ENCODE measurements around the gene OCSTAMP. TPM values are rescaled to one million over a fixed set of nuclear protein-coding genes. Genes with fewer than 3 reads are reported as not detected.

The OCSTAMP gene
- total and polyA plus RNA-seq, 10 of the 15 experiments (the other 5 are each of a cell fraction or from before 2014, with no cell fraction given), result 0.09 to 0.46 (median 0.22) TPM; not detected in 2

DNA sequence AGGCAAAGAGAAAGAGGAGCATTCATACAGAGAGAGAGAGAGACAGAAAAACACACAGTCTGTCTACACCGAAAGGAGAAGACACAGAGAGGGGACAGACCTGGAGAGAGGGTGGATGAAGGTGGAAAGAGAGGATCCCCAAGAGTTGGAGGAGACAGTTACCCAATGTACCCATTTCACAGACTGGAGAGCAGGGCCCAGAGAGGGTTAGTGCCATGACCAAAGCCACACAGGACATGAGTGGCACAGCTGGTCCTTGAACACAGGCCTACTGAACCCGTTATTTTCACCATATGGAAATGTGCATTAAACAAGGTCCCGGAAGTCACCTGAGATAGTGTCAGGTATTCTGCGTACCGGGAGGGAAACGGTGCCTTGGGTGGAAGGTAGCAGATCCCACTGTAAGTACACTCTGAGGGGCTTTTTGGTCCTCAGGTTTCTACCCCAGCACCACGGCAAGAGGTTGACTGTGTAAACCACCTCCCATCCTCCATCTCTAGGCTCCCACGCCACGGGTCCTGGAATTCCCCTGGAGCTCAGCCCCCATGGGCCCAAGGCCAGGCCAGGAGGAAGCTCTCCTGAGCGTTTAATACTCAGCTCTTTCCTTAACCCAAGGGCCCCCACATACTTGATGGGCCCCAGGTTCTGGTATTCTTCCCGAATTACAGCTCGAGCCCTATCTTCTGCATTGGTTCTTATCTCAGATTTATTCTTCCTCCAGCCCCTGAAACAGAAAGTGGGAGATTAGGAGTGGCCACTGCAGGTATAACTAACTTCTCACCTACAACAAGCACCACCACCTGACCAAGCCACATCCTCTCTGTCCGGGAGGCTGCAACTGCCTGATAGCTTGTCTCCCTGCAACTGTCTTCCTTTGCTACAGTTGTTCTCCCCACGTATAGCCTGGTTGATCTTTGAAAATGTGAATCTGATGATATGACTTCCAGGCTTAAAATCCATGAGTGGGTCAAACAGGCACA lies 38.4 kb upstream of the OCSTAMP start (continued):
- TF ChIP-seq, protein P1, sequence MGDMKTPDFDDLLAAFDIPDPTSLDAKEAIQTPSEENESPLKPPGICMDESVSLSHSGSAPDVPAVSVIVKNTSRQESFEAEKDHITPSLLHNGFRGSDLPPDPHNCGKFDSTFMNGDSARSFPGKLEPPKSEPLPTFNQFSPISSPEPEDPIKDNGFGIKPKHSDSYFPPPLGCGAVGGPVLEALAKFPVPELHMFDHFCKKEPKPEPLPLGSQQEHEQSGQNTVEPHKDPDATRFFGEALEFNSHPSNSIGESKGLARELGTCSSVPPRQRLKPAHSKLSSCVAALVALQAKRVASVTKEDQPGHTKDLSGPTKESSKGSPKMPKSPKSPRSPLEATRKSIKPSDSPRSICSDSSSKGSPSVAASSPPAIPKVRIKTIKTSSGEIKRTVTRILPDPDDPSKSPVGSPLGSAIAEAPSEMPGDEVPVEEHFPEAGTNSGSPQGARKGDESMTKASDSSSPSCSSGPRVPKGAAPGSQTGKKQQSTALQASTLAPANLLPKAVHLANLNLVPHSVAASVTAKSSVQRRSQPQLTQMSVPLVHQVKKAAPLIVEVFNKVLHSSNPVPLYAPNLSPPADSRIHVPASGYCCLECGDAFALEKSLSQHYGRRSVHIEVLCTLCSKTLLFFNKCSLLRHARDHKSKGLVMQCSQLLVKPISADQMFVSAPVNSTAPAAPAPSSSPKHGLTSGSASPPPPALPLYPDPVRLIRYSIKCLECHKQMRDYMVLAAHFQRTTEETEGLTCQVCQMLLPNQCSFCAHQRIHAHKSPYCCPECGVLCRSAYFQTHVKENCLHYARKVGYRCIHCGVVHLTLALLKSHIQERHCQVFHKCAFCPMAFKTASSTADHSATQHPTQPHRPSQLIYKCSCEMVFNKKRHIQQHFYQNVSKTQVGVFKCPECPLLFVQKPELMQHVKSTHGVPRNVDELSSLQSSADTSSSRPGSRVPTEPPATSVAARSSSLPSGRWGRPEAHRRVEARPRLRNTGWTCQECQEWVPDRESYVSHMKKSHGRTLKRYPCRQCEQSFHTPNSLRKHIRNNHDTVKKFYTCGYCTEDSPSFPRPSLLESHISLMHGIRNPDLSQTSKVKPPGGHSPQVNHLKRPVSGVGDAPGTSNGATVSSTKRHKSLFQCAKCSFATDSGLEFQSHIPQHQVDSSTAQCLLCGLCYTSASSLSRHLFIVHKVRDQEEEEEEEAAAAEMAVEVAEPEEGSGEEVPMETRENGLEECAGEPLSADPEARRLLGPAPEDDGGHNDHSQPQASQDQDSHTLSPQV (IDR thresholded peaks at IDR 0.05), result no peak
- TF ChIP-seq SMARCA5 (IDR thresholded peaks at IDR 0.05), result peak; percentile 93
- TF ChIP-seq YBX1 (IDR thresholded peaks at IDR 0.05), result no peak
- TF ChIP-seq, protein P2, sequence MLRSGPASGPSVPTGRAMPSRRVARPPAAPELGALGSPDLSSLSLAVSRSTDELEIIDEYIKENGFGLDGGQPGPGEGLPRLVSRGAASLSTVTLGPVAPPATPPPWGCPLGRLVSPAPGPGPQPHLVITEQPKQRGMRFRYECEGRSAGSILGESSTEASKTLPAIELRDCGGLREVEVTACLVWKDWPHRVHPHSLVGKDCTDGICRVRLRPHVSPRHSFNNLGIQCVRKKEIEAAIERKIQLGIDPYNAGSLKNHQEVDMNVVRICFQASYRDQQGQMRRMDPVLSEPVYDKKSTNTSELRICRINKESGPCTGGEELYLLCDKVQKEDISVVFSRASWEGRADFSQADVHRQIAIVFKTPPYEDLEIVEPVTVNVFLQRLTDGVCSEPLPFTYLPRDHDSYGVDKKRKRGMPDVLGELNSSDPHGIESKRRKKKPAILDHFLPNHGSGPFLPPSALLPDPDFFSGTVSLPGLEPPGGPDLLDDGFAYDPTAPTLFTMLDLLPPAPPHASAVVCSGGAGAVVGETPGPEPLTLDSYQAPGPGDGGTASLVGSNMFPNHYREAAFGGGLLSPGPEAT (IDR thresholded peaks at IDR 0.05; ENCODE audit: low read depth), result peak; percentile 66; the same call in 1 of the 2 replicates
- TF ChIP-seq GATAD2B (conservative IDR thresholded peaks at IDR 0.05; ENCODE audit: low read depth), result 0 out of 2 replicates have a peak, but pooled peaks have one; percentile 23
- TF ChIP-seq SP1 (IDR thresholded peaks at IDR 0.05; ENCODE audit: low read depth, low read length), result no peak
- TF ChIP-seq KDM1A (IDR thresholded peaks at IDR 0.05; ENCODE audit: borderline replicate concordance), result no peak
- TF ChIP-seq EGR1 (IDR thresholded peaks at IDR 0.05; ENCODE audit: borderline replicate concordance in 1 of 2, low read depth in 2 of 2, low read length in 2 of 2), result no peak
- TF ChIP-seq FOS (IDR thresholded peaks at IDR 0.05; ENCODE audit: borderline replicate concordance, extremely low read depth, insufficient read length), result no peak
- no peak for TF ChIP-seq RFX5 (IDR thresholded peaks at IDR 0.05; ENCODE audit: low read depth, low read length)
- no peak for TF ChIP-seq FOXM1 (IDR thresholded peaks at IDR 0.05; ENCODE audit: low read depth, low read length)
- TF ChIP-seq MYB (IDR thresholded peaks at IDR 0.05; ENCODE audit: borderline replicate concordance, low read depth, low read length), result no peak
- TF ChIP-seq, protein P3, sequence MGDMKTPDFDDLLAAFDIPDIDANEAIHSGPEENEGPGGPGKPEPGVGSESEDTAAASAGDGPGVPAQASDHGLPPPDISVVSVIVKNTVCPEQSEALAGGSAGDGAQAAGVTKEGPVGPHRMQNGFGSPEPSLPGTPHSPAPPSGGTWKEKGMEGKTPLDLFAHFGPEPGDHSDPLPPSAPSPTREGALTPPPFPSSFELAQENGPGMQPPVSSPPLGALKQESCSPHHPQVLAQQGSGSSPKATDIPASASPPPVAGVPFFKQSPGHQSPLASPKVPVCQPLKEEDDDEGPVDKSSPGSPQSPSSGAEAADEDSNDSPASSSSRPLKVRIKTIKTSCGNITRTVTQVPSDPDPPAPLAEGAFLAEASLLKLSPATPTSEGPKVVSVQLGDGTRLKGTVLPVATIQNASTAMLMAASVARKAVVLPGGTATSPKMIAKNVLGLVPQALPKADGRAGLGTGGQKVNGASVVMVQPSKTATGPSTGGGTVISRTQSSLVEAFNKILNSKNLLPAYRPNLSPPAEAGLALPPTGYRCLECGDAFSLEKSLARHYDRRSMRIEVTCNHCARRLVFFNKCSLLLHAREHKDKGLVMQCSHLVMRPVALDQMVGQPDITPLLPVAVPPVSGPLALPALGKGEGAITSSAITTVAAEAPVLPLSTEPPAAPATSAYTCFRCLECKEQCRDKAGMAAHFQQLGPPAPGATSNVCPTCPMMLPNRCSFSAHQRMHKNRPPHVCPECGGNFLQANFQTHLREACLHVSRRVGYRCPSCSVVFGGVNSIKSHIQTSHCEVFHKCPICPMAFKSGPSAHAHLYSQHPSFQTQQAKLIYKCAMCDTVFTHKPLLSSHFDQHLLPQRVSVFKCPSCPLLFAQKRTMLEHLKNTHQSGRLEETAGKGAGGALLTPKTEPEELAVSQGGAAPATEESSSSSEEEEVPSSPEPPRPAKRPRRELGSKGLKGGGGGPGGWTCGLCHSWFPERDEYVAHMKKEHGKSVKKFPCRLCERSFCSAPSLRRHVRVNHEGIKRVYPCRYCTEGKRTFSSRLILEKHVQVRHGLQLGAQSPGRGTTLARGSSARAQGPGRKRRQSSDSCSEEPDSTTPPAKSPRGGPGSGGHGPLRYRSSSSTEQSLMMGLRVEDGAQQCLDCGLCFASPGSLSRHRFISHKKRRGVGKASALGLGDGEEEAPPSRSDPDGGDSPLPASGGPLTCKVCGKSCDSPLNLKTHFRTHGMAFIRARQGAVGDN (IDR thresholded peaks at IDR 0.05), result 0 out of 2 replicates have a peak, but pooled peaks have one; percentile 5
- 0 out of 2 replicates have a peak, but pooled peaks have one; percentile 17 for TF ChIP-seq NFXL1 (IDR thresholded peaks at IDR 0.05; ENCODE audit: borderline replicate concordance)
- TF ChIP-seq RAD51 (IDR thresholded peaks at IDR 0.05), result peak; percentile 43; the same call in 1 of the 2 replicates
- TF ChIP-seq RELA (IDR thresholded peaks at IDR 0.05; ENCODE audit: borderline replicate concordance, partially characterized antibody), result no peak
- no peak for TF ChIP-seq NRF1 (conservative IDR thresholded peaks at IDR 0.05; ENCODE audit: low read depth, low read length)
